MM.1S (cell line): Measurements from ENCODE around the gene RAB8A.

Experiments
- DNase-seq: peaks from one replicate; pipeline ENCODE4 v3.0.0-alpha.2; 2015
- H2AFZ ChIP-seq: fragments of 300-600 bp; sonication (generic); 2 replicates; pipeline ENCODE4 v1.6.0; 2016; ENCODE audit warnings: antibody characterized with exemption, low read length
- H3F3A ChIP-seq: fragments of 300-600 bp; sonication (generic); 2 replicates; pipeline ENCODE4 v1.6.1; 2016; ENCODE audit warnings: mild to moderate bottlenecking, antibody characterized with exemption, low read length, moderate library complexity, mixed read lengths; ENCODE audit not compliant: insufficient read depth
- H3K27ac ChIP-seq: fragments of 300-600 bp; sonication (generic); 2 replicates; pipeline ENCODE4 v1.5.1; 2016; ENCODE audit warnings: mild to moderate bottlenecking, low read length
- H3K27me3 ChIP-seq: fragments of 300-600 bp; sonication (generic); replicated peaks from 2 replicates; pipeline ENCODE4 v1.6.0; 2016; ENCODE audit warnings: low read length; ENCODE audit not compliant: insufficient read depth
- H3K36me3 ChIP-seq: fragments of 300-600 bp; sonication (generic); replicated peaks from 2 replicates; pipeline ENCODE4 v1.6.1; 2016; ENCODE audit warnings: mild to moderate bottlenecking, low read length, mixed read lengths; ENCODE audit not compliant: insufficient read depth
- H3K4me1 ChIP-seq: fragments of 300-600 bp; sonication (generic); 2 replicates; pipeline ENCODE4 v1.6.1; 2016; ENCODE audit warnings: low read length, mixed read lengths
- H3K4me2 ChIP-seq: fragments of 300-600 bp; sonication (generic); 2 replicates; pipeline ENCODE4 v1.6.0; 2016; ENCODE audit warnings: low read depth, low read length
- H3K4me3 ChIP-seq: fragments of 300-600 bp; sonication (generic); 2 replicates; pipeline ENCODE4 v1.5.1; 2016; ENCODE audit warnings: low read length, mixed read lengths
- H3K79me2 ChIP-seq: fragments of 300-600 bp; sonication (generic); 2 replicates; pipeline ENCODE4 v1.6.1; 2016; ENCODE audit warnings: mixed run types, low read length, mixed read lengths
- H3K9ac ChIP-seq: fragments of 300-600 bp; sonication (generic); 2 replicates; pipeline ENCODE4 v1.6.1; 2016; ENCODE audit warnings: low read length, mixed read lengths
- H3K9me2 ChIP-seq: fragments of 300-600 bp; sonication (generic); replicated peaks from 2 replicates; pipeline ENCODE4 v1.6.1; 2016; ENCODE audit warnings: mild to moderate bottlenecking, low read length, mixed read lengths; ENCODE audit not compliant: insufficient read depth
- H3K9me3 ChIP-seq: fragments of 300-600 bp; sonication (generic); replicated peaks from 2 replicates; pipeline ENCODE4 v1.6.1; 2016; ENCODE audit warnings: mild to moderate bottlenecking, low read length, mixed read lengths; ENCODE audit not compliant: insufficient read depth
- H4K20me1 ChIP-seq: fragments of 300-600 bp; sonication (generic); 2 replicates; pipeline ENCODE4 v1.6.1; 2016; ENCODE audit warnings: mild to moderate bottlenecking, low read length, moderate library complexity, mixed read lengths; ENCODE audit not compliant: insufficient read depth
- CTCF ChIP-seq: fragments of 300-600 bp; sonication (generic); IDR thresholded peaks from 2 replicates; pipeline ENCODE4 v1.5.1; 2016; ENCODE audit warnings: antibody characterized with exemption, low read length, mixed read lengths
- EZH2 ChIP-seq: fragments of 300-600 bp; sonication (generic); optimal IDR thresholded peaks from 2 replicates; pipeline ENCODE3; 2017; ENCODE audit warnings: low read depth, mild to moderate bottlenecking, antibody characterized with exemption, low read length, mixed read lengths
- EZH2phosphoT487 ChIP-seq: fragments of 300-600 bp; sonication (generic); IDR thresholded peaks from 2 replicates; pipeline ENCODE4 v1.6.1; 2018; ENCODE audit warnings: antibody characterized with exemption, low read length

The RAB8A gene

GRCh38 chr19:16134510-16134909 is 22.8 kb downstream of the RAB8A start:
- peaks cover 40% of the 10 kb centered on the region for H3K4me1 ChIP-seq
- H3F3A ChIP-seq = peaks cover 46% of the 10 kb centered on the region
- H3K4me3 ChIP-seq = no peak overlapping the region
- peaks cover 17% of the 10 kb centered on the region for H3K36me3 ChIP-seq
- H4K20me1 ChIP-seq = no peaks in the 10 kb centered on the region
- peak overlapping the region; percentile 52; the same call in 1 of the 2 replicates for H3K4me2 ChIP-seq
- H3K9me2 ChIP-seq = no peaks in the 10 kb centered on the region
- peak overlapping the region; percentile 39; the same call in 1 of the 2 replicates for H3K9ac ChIP-seq
- peaks cover 41% of the 10 kb centered on the region for H3K79me2 ChIP-seq
- H3K27me3 ChIP-seq = no peaks in the 10 kb centered on the region
- peak; percentile 80 for DNase-seq
- no peak overlapping the region for H2AFZ ChIP-seq
- H3K9me3 ChIP-seq = no peaks in the 10 kb centered on the region
- H3K27ac ChIP-seq = peak overlapping the region; percentile 92
- TF ChIP-seq EZH2 (no peak), CTCF (no peak), EZH2phosphoT487 (no peak)

- Histone ChIP-seq H3K9me3 (no peaks in the 10 kb centered on the region), H3K79me2 (peaks cover 31% of the 10 kb centered on the region), H3K27ac (peak overlapping the region; percentile 92; the same call in 1 of the 2 replicates), H3K4me1 (peaks cover 40% of the 10 kb centered on the region), H3K4me3 (no peak overlapping the region), H3F3A (peaks cover 47% of the 10 kb centered on the region), H3K4me2 (no peak overlapping the region), H3K9ac (no peak overlapping the region), H3K36me3 (peaks cover 12% of the 10 kb centered on the region), H2AFZ (no peak overlapping the region), H3K27me3 (no peaks in the 10 kb centered on the region), H3K9me2 (no peaks in the 10 kb centered on the region), H4K20me1 (no peaks in the 10 kb centered on the region)
- DNase-seq = no peak
- TF ChIP-seq CTCF (no peak), EZH2 (no peak), EZH2phosphoT487 (no peak)
Measured at GRCh38 chr19:16135430-16136127, 23.9 kb downstream of the RAB8A start.

- DNase-seq = no peak
- H3K4me2 ChIP-seq = no peak overlapping the region
Measured at GRCh38 chr19:16136185-16136999, 24.7 kb downstream of the RAB8A start.

More at GRCh38 chr19:16136185-16136999, 24.7 kb downstream of the RAB8A start:
- Histone ChIP-seq H3K9me2 (no peaks in the 10 kb centered on the region), H4K20me1 (no peaks in the 10 kb centered on the region), H3K4me1 (peaks cover 48% of the 10 kb centered on the region), H3K79me2 (peaks cover 23% of the 10 kb centered on the region), H2AFZ (no peak overlapping the region), H3F3A (peaks cover 50% of the 10 kb centered on the region), H3K4me3 (no peak overlapping the region), H3K27ac (no peak overlapping the region), H3K9ac (no peak overlapping the region), H3K27me3 (no peaks in the 10 kb centered on the region), H3K36me3 (peaks cover 12% of the 10 kb centered on the region), H3K9me3 (no peaks in the 10 kb centered on the region)
- no peak for TF ChIP-seq EZH2phosphoT487
- no peak for TF ChIP-seq CTCF
